Measurements from ENCODE around the gene LINGO4. TPM values are rescaled to one million over a fixed set of nuclear protein-coding genes. Genes with fewer than 3 reads are reported as not detected.

LINGO4 gene
- total RNA-seq, 1 donor from 2014 or later, result 0.29 TPM

DNA sequence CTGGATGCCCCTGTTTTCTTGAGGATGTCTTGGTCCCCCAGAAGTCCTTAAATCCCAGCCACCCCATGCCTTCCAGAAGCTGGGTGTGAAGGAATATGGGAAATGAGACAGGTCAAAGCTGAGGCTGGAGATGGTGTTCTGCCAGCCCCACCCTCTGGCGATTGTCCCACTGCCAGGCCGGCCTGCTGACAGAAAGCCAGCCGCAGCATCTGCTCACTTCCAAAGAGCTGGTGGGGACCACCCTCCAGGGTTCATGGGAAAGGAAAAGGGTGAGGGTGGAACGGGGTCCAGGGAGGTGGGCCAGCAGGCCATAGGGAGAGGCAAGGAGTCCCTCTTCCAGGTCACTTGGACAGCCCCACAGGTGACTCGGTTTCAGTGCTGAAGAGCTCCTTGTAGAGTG, 1.9 kb upstream of the LINGO4 start:
- no peaks in the 10 kb centered on the region for H3K4me1 ChIP-seq
- TF ChIP-seq, protein P1, sequence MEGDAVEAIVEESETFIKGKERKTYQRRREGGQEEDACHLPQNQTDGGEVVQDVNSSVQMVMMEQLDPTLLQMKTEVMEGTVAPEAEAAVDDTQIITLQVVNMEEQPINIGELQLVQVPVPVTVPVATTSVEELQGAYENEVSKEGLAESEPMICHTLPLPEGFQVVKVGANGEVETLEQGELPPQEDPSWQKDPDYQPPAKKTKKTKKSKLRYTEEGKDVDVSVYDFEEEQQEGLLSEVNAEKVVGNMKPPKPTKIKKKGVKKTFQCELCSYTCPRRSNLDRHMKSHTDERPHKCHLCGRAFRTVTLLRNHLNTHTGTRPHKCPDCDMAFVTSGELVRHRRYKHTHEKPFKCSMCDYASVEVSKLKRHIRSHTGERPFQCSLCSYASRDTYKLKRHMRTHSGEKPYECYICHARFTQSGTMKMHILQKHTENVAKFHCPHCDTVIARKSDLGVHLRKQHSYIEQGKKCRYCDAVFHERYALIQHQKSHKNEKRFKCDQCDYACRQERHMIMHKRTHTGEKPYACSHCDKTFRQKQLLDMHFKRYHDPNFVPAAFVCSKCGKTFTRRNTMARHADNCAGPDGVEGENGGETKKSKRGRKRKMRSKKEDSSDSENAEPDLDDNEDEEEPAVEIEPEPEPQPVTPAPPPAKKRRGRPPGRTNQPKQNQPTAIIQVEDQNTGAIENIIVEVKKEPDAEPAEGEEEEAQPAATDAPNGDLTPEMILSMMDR (IDR thresholded peaks at IDR 0.05), result no peak
- ATAC-seq (no peak), DNase-seq (no peak)
- no peaks in the 10 kb centered on the region for H3K9me3 ChIP-seq
- intact Hi-C loops (cut with DNase I), result no loop called here
- no peaks in the 10 kb centered on the region for H3K27me3 ChIP-seq
- H3K36me3 ChIP-seq, result no peaks in the 10 kb centered on the region
- no peak overlapping the region for H3K27ac ChIP-seq
- no peak overlapping the region for H3K4me3 ChIP-seq

DNA sequence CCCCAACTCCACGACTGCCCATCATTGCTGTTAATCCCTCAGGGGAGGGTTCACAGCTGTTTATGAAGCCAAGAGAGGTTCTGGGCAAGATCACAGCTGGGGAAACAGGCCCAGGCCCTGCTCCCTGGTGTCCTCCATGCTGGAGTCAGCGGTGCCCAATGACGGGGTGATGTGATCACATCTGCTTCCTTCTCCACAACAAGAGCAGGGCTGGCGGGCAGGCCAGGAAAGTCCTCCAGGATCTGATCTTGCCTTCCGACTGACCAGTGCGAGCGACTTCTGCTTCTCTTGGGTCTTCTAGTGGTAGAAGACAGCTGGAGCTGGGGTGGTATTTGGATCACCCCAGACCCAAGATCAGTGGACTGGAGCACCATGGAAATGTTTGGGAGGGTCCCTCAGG, 951 bp upstream of the LINGO4 start:
- no peaks in the 10 kb centered on the region for H3K27me3 ChIP-seq
- intact Hi-C loops (cut with DNase I), result no loop called here
- DNase-seq (no peak), ATAC-seq (no peak)
- no peaks in the 10 kb centered on the region for H3K9me3 ChIP-seq
- TF ChIP-seq, protein P1 (IDR thresholded peaks at IDR 0.05), result no peak
- no peak overlapping the region for H3K4me3 ChIP-seq
- no peak overlapping the region for H3K27ac ChIP-seq
- no peaks in the 10 kb centered on the region for H3K4me1 ChIP-seq
- H3K36me3 ChIP-seq, result no peaks in the 10 kb centered on the region

DNA sequence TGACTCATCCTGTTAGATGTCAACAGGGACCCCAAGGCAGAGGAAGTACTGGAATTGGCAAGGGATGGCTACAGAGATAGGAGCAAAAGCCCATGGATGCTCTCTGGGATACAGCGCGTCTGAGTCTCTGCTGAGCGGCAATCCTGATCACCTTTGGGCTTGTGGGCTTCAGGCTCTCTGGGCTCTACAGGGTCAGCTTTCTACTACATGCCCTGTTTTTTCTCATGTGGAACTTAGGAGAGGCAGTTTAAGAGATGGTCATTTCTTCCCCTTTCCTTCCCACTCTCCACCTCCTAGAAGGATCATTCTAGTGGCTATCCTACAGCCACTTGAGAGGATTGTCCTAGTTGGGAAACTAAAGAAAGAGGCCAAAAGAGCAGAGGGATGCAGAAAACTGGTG, 1.3 kb downstream of the LINGO4 start:
- no peak for DNase-seq
- Histone ChIP-seq H3K4me1 (no peaks in the 10 kb centered on the region), H3K27me3 (peaks cover 6% of the 10 kb centered on the region), H3K27ac (no peak overlapping the region), H3K4me3 (no peak overlapping the region), H3K9me3 (no peaks in the 10 kb centered on the region), H3K36me3 (no peaks in the 10 kb centered on the region)
- no peak for ATAC-seq
- intact Hi-C loops (cut with DNase I), result no loop called here
- TF ChIP-seq, protein P1 (IDR thresholded peaks at IDR 0.05), result no peak

DNA sequence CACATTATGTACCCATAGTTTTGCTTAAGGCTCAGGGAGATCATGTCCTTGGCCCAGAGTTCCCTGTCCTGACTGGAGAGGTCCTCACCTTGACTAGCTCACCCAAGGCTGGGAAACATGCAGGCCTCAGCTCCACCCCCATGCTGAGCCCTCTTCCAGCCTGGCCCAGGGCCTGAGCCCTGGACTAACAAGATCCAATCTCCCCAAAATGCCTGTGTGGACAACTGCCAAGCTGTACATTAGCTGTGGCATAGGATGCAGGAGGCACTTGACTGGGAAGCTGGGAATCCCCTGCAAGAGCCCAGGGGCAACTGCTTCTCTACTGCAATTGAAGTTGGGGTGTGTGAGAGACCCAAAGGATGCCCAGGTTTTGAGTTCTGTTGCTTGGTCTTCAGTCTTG, 2.1 kb downstream of the LINGO4 start:
- peaks cover 6% of the 10 kb centered on the region for H3K27me3 ChIP-seq
- DNase-seq, result no peak
- no peaks in the 10 kb centered on the region for H3K9me3 ChIP-seq
- H3K4me3 ChIP-seq, result no peak overlapping the region
- ATAC-seq, result no peak
- intact Hi-C loops (cut with DNase I), result no loop called here
- no peaks in the 10 kb centered on the region for H3K4me1 ChIP-seq
- no peak overlapping the region for H3K27ac ChIP-seq
- TF ChIP-seq, protein P1 (IDR thresholded peaks at IDR 0.05), result no peak
- no peaks in the 10 kb centered on the region for H3K36me3 ChIP-seq

DNA sequence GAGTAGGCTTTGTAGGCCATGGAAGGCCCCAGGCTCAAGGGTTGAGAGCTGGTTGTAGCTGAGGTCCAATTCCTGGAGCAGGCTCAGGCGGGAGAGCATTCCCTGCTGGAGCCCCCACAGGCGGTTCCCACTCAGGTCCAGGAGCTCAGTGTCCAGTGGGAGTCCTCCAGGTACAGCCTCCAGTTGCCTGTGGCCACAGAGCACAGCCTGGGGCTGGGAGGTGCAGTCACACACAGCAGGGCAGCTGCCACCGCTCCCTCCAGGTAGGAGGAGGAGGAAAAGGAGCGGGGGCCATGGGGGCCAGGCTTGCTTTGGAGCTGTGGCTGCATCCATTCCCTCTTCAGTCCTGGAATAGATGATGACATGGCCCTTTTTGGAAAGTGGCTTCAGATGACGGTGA, 2.8 kb downstream of the LINGO4 start:
- Histone ChIP-seq H3K27ac (no peak overlapping the region), H3K9me3 (no peaks in the 10 kb centered on the region), H3K4me3 (no peak overlapping the region), H3K27me3 (peaks cover 6% of the 10 kb centered on the region), H3K4me1 (no peaks in the 10 kb centered on the region), H3K36me3 (no peaks in the 10 kb centered on the region)
- DNase-seq (no peak), ATAC-seq (no peak)
- TF ChIP-seq, protein P1 (IDR thresholded peaks at IDR 0.05), result no peak
- intact Hi-C loops (cut with DNase I), result no loop called here

DNA sequence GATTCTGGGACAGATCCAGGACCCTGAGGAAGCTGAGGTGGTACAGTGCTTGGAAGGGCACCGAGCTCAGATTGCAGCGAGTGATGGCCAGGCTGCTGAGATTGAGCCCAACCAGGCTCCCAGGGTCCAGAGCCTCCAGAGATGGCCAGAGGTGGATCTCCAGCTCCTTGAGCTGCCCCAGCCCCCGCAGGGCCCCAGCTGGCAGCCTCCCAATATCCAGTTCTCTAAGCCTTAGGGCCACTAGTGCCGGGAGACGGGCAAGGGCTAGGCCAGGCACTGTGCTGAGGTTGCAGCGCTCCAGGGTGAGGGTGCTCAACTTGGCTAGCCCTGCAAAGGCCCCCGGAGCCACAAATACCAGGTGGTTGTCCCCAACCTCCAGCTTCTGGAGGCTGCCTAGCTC, 3.4 kb downstream of the LINGO4 start:
- H3K9me3 ChIP-seq, result no peaks in the 10 kb centered on the region
- no peak overlapping the region for H3K27ac ChIP-seq
- no peaks in the 10 kb centered on the region for H3K4me1 ChIP-seq
- ATAC-seq, result no peak
- intact Hi-C loops (cut with DNase I), result no loop called here
- no peak overlapping the region for H3K4me3 ChIP-seq
- H3K36me3 ChIP-seq, result no peaks in the 10 kb centered on the region
- TF ChIP-seq, protein P1 (IDR thresholded peaks at IDR 0.05), result no peak
- DNase-seq, result no peak
- peaks cover 6% of the 10 kb centered on the region for H3K27me3 ChIP-seq
